ENCODE data around the gene GPX2. TPM values are rescaled to one million over a fixed set of nuclear protein-coding genes. Genes with fewer than 3 reads are reported as not detected.
A peak's percentile ranks its signal among the peaks of the same experiment; 100 is the strongest.

Gene GPX2
- total RNA-seq, 1 donor from 2014 or later, result not detected

DNA sequence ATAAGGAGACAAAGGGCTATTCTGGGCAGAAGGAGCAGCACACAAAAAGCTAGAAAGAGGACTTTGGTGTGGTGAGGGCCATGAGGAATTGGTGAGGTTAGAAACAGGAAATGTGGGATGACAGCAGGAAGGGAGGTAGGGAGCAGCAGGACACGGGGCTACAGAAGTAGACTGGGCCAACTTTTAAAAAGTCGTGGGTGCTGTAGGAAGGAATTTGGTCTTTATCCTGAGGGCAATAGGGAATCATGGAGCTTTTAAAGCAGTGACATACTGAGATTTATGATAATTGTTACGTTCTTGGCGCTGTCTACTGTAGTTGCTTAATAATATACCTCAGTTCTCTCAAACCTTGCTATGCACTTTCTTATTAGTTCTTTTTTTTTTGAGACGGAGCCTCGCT is 36.5 kb downstream of the GPX2 start:
- Mint-ChIP-seq H3K27me3 (peaks cover 34% of the 10 kb centered on the region), H3K4me1 (no peaks in the 10 kb centered on the region), H3K27ac (no peak overlapping the region), H3K36me3 (ENCODE audit: low read depth) (no peaks in the 10 kb centered on the region), H3K4me3 (no peak overlapping the region), H3K9me3 (no peaks in the 10 kb centered on the region)
- DNase-seq (no peak), ATAC-seq (ENCODE audit: low read depth) (no peak)
- intact Hi-C loops (cut with micrococcal nuclease), result loop anchor here (5.0 kb wide), 1 partner anchor 371 kb away; no protein-coding TSS in a partner anchor
- CTCF ChIA-PET, result no interaction called here
- TF ChIP-seq, protein P1, sequence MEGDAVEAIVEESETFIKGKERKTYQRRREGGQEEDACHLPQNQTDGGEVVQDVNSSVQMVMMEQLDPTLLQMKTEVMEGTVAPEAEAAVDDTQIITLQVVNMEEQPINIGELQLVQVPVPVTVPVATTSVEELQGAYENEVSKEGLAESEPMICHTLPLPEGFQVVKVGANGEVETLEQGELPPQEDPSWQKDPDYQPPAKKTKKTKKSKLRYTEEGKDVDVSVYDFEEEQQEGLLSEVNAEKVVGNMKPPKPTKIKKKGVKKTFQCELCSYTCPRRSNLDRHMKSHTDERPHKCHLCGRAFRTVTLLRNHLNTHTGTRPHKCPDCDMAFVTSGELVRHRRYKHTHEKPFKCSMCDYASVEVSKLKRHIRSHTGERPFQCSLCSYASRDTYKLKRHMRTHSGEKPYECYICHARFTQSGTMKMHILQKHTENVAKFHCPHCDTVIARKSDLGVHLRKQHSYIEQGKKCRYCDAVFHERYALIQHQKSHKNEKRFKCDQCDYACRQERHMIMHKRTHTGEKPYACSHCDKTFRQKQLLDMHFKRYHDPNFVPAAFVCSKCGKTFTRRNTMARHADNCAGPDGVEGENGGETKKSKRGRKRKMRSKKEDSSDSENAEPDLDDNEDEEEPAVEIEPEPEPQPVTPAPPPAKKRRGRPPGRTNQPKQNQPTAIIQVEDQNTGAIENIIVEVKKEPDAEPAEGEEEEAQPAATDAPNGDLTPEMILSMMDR (IDR thresholded peaks at IDR 0.05), result no peak
- POLR2A ChIA-PET, result interaction anchor here (0.6 kb wide), 1 partner anchor 9 kb away, joined by 3 read pairs; no protein-coding TSS in a partner anchor

DNA sequence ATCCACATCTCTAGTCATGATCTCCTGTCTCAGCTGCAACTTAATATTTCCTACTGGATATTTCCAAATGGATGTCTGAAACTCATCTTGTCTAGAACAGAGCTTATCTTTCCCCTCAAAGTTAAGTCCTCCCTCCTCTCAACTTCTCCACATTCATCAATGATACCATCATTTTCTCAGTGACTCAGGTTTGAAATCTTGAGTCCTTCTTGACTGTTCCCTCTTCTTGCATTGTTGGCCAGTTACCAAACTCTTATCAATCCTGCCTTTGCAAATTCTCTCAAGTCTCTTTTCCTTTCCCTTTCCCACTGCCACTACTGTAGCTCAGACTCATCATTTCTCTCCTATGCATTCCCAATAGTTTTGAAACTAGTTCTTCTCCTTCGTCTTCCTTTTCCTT is 42.6 kb downstream of the GPX2 start:
- Mint-ChIP-seq H3K36me3 (ENCODE audit: low read depth) (no peaks in the 10 kb centered on the region), H3K27ac (no peak overlapping the region), H3K4me3 (no peak overlapping the region), H3K9me3 (no peaks in the 10 kb centered on the region), H3K27me3 (peaks cover 26% of the 10 kb centered on the region), H3K4me1 (no peaks in the 10 kb centered on the region)
- CTCF ChIA-PET, result interaction anchor here (1.2 kb wide), 1 partner anchor 8 kb away, joined by 3 read pairs; no protein-coding TSS in a partner anchor
- no peak for ATAC-seq (ENCODE audit: low read depth)
- DNase-seq, result no peak
- POLR2A ChIA-PET, result interaction anchor here (0.5 kb wide), 1 partner anchor 236 kb away, joined by 3 read pairs; no protein-coding TSS in a partner anchor
- TF ChIP-seq, protein P1 (IDR thresholded peaks at IDR 0.05), result no peak
- intact Hi-C loops (cut with micrococcal nuclease), result no loop called here

DNA sequence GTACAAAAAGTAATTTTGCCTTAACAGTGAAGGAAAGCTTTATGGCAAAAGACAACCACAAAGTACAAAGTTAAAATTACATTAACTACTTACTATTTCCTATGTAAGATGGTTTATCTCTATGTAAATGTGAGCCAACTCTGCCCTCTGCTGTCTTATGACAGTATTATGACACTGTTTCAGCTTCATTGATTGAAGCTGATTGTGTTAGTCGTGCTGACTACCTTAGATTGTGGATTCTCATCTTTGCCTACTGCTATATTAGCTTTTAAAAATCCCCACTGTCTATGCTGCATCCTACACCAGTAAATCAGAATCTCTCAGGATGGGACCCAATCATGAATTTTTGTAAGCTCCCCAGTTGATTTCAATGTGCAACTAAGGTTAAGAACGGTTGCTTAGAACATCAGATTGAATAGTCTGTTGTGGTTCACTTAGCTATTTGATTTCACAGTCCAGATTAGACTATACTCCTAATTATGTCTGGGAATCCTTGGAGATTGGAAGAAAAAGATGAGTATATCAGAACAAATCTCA is 50.6 kb downstream of the GPX2 start:
- POLR2A ChIA-PET, result no interaction called here
- intact Hi-C loops (cut with micrococcal nuclease), result loop anchor here (2.0 to 5.0 kb wide), 5 partner anchors 69 to 550 kb away; no protein-coding TSS in a partner anchor
- no peak overlapping the region for H3K4me3 Mint-ChIP-seq
- DNase-seq, result no peak
- no peaks in the 10 kb centered on the region for H3K9me3 Mint-ChIP-seq
- TF ChIP-seq, protein P1 (IDR thresholded peaks at IDR 0.05), result no peak
- ATAC-seq (ENCODE audit: low read depth), result peak; percentile 71
- no peak overlapping the region for H3K27ac Mint-ChIP-seq
- peaks cover 22% of the 10 kb centered on the region for H3K27me3 Mint-ChIP-seq
- H3K4me1 Mint-ChIP-seq, result no peaks in the 10 kb centered on the region
- CTCF ChIA-PET, result interaction anchor here (0.7 to 5.6 kb wide), 20 partner anchors 9 to 223 kb away, joined by 3 to 118 read pairs (median 4); partner anchors contain the start of gene SPTB
- no peaks in the 10 kb centered on the region for H3K36me3 Mint-ChIP-seq (ENCODE audit: low read depth)

DNA sequence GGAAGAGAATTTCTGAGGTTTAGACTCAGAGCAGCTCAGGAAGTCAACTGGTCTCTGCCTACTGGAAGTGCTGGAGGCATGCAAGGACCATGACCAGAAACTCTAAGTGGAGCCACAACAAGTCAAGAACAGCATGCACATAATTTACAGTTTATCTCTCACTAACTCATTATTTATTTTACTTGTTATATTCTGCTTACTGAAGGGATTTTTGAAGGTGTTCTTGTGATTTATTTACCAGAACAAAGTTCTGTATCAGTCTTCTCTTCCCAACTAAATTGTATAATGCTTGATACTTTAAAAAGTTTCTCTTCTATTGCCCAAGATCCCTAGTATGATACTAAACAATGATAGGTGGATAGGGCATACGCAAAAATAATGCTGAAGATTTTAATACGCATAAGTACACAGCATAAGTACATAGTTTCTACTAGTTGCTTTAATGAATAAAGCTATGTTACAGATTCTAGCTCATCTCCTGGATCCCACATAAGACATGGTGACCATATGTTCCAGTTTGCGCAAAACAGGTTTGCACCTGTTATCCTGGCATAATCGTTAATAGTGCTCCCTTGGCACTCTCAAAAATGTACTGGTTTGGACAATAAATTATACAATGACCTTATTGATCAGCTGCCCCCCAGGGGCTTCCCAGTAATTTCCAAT is 51.2 kb downstream of the GPX2 start:
- ATAC-seq (ENCODE audit: low read depth) (no peak), DNase-seq (no peak)
- TF ChIP-seq, protein P1 (IDR thresholded peaks at IDR 0.05), result no peak
- Mint-ChIP-seq H3K27me3 (peaks cover 23% of the 10 kb centered on the region), H3K4me3 (no peak overlapping the region), H3K4me1 (no peaks in the 10 kb centered on the region), H3K9me3 (no peaks in the 10 kb centered on the region), H3K27ac (no peak overlapping the region), H3K36me3 (ENCODE audit: low read depth) (no peaks in the 10 kb centered on the region)
- ChIA-PET POLR2A (no interaction called here), CTCF (interaction anchor here (0.7 to 5.6 kb wide), 20 partner anchors 9 to 223 kb away, joined by 3 to 118 read pairs (median 4); partner anchors contain the start of gene SPTB)
- intact Hi-C loops (cut with micrococcal nuclease), result loop anchor here (2.0 to 5.0 kb wide), 4 partner anchors 69 to 549 kb away; no protein-coding TSS in a partner anchor

DNA sequence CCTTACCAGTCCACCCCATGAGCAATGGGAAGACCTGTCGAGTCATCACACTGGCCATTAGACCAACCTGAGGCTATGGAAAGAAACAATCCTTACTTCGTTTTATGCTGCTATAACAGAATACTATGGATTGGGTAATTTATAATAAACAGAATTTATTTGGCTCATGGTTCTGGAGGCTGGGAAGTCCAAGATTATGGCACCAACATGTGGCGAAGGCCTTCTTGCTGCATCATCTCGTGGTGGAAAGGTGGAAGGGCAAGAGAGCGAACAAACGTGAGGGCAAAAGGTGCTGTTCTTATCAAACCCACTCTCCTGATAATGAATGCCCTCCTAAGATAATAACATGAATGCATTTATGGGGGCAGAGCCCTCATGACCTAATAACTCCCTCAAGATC is 53.2 kb downstream of the GPX2 start:
- H3K27ac Mint-ChIP-seq, result no peak overlapping the region
- TF ChIP-seq, protein P1 (IDR thresholded peaks at IDR 0.05), result no peak
- H3K9me3 Mint-ChIP-seq, result no peaks in the 10 kb centered on the region
- POLR2A ChIA-PET, result interaction anchor here (0.7 kb wide), 1 partner anchor 29 kb away, joined by 5 read pairs; no protein-coding TSS in a partner anchor
- DNase-seq (no peak), ATAC-seq (ENCODE audit: low read depth) (no peak)
- no peaks in the 10 kb centered on the region for H3K36me3 Mint-ChIP-seq (ENCODE audit: low read depth)
- CTCF ChIA-PET, result interaction anchor here (0.8 to 5.6 kb wide), 2 partner anchors 11 to 67 kb away, joined by 3 to 118 read pairs; no protein-coding TSS in a partner anchor
- intact Hi-C loops (cut with micrococcal nuclease), result no loop called here
- H3K4me1 Mint-ChIP-seq, result no peaks in the 10 kb centered on the region
- peaks cover 35% of the 10 kb centered on the region for H3K27me3 Mint-ChIP-seq
- no peak overlapping the region for H3K4me3 Mint-ChIP-seq

Data from activated B cell treated with CpG ODN at 0.5 μM for 24 hours (primary cell).